GM12878 (cell line): ENCODE measurements around the gene SPAG6. TPM values are rescaled to one million over a fixed set of nuclear protein-coding genes. Genes with fewer than 3 reads are reported as not detected.

ENCODE experiments used
- KDM1A ChIP-seq: fragments of 200-600 bp; sonication (generic); IDR thresholded peaks from 2 replicates; pipeline ENCODE4 v1.6.1; 2016; ENCODE audit warnings: borderline replicate concordance
- NBN ChIP-seq: fragments of 450-650 bp; IDR thresholded peaks from 2 replicates; pipeline ENCODE4 v1.6.1; 2016
- NFXL1 ChIP-seq: fragments of 450-650 bp; IDR thresholded peaks from 2 replicates; pipeline ENCODE4 v1.6.1; 2017; ENCODE audit warnings: antibody characterized with exemption, mild to moderate bottlenecking, borderline replicate concordance
- RFX5 ChIP-seq: IDR thresholded peaks from 2 replicates; pipeline ENCODE4 v1.6.1; 2011; ENCODE audit warnings: low read depth, low read length, improper control_type of control experiment
- SIN3A ChIP-seq: IDR thresholded peaks from 2 replicates; pipeline ENCODE4 v1.6.1; 2012; ENCODE audit warnings: low read depth, low read length, improper control_type of control experiment
- SPI1 ChIP-seq: IDR thresholded peaks from 2 replicates; pipeline ENCODE4 v1.6.1; 2011; ENCODE audit warnings: low read depth, mild to moderate bottlenecking, low read length, moderate library complexity, borderline replicate concordance; ENCODE audit not compliant: insufficient read depth
- SREBF1 ChIP-seq: IDR thresholded peaks from 2 replicates; pipeline ENCODE4 v1.6.1; 2012; ENCODE audit warnings: mild to moderate bottlenecking, low read length
- STAT1 ChIP-seq: fragments of 450-650 bp; conservative IDR thresholded peaks from 2 replicates; pipeline ENCODE4 v1.6.1; 2014; ENCODE audit warnings: antibody characterized with exemption, mild to moderate bottlenecking
- TAF1 ChIP-seq: IDR thresholded peaks from 2 replicates; pipeline ENCODE4 v1.6.1; 2011; ENCODE audit warnings: mild to moderate bottlenecking, low read depth, low read length, borderline replicate concordance
- WRNIP1 ChIP-seq: IDR thresholded peaks from 2 replicates; pipeline ENCODE4 v1.6.1; 2011; ENCODE audit warnings: low read depth, low read length, improper control_type of control experiment, borderline replicate concordance
- polyA plus RNA-seq, 11 experiments: library from polyadenylated mRNA; depleted of rRNA in 4 of 11; unstranded in 6 of 11; stranded (reverse) in 5 of 11; fragments of >200 nt; fragmentation: Nextera tagmentation in 4 of 11; fragmentation: Illumina TruSeq in 1 of 11; extraction: Ambion mirVana in 4 of 11; extraction: Trizol in 1 of 11; gene quantifications; 1 replicate in 1 of 11; 2 replicates in 10 of 11; pipeline versions ENCODE4 v1.2.1 to v1.2.3, GENCODE V29; 2011 to 2016; ENCODE audit warnings: inconsistent platforms in 2 of 11, missing spikeins in 2 of 11, low read depth in 1 of 11
- total RNA-seq, 4 experiments: library from RNA; depleted of rRNA in 3 of 4; stranded (reverse); fragments of >200 nt in 3 of 4; fragmentation: Illumina TruSeq in 1 of 4; extraction: Trizol in 1 of 4; gene quantifications; 2 replicates each; pipeline versions ENCODE4 v1.2.1 to v1.2.3, GENCODE V29; 2013 to 2021
- TF ChIP-seq, protein P1 (sequence below): fragments of 450-650 bp; formaldehyde crosslinking; IDR thresholded peaks from 2 replicates; pipeline ENCODE4 v1.4.0; 2022; ENCODE audit warnings: mild to moderate bottlenecking, moderate library complexity
- TF ChIP-seq, protein P2 (sequence below): fragments of 450-650 bp; IDR thresholded peaks from 2 replicates; pipeline ENCODE4 v1.6.1; 2018; ENCODE audit warnings: mild to moderate bottlenecking, low read depth, moderate library complexity; ENCODE audit not compliant: partially characterized antibody
- TF ChIP-seq, protein P3 (sequence below): IDR thresholded peaks from 2 replicates; pipeline ENCODE4 v1.6.1; 2011; ENCODE audit warnings: mild to moderate bottlenecking, low read depth, low read length, moderate library complexity; ENCODE audit not compliant: insufficient replicate concordance
- TF ChIP-seq, protein P4 (sequence below): IDR thresholded peaks from 2 replicates; pipeline ENCODE4 v1.6.1; 2011; ENCODE audit warnings: borderline replicate concordance, low read depth, mild to moderate bottlenecking, moderate library complexity, low read length; ENCODE audit not compliant: insufficient read depth, poor library complexity, severe bottlenecking
- TF ChIP-seq, protein P5 (sequence below): fragments of 450-650 bp; IDR thresholded peaks from 2 replicates; pipeline ENCODE4 v1.6.1; 2016; ENCODE audit warnings: mild to moderate bottlenecking

The SPAG6 gene
- total and polyA plus RNA-seq, 10 of the 15 experiments (the other 5 are each of a cell fraction or from before 2014, with no cell fraction given) = 0.13 to 0.99 (median 0.40) TPM; not detected in 1

DNA sequence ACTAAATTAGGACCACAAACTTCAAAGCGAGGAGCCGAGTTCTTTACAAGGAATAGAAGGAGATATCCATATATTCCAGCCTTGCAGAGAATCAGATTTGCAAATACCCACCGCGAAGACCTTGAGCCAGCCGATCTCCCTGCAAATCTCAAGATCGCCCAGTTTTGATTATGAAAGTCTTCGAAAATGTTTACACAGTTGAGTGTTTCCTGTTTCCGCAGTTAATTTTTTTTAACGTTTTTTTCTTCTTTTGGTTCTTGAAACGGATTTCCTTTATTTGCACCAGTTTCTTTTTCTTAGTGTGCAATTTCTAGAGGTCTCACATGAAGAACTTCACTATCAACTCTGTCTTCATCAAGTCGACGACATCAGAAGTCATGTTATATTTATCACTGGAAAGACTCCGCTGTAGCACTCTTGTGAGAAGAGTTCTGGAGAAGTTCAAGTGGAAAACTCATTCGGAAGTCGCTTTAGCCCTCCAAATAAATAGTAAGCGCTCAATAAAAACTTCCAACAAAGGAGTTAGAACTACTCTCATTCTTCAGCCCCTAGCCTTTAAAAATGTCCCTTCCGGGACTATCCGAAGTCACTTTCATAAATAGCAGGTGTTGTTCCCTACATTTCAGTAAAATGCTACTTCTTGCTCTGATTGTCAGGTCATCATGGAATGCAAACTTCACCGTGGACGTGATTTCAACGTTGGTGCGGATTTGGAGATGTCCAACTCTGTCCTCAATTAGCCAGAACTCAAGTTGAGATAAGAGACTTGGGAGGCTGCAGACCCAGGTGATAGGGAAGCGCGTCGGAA lies 11.9 kb upstream of the SPAG6 start (continued):
- TF ChIP-seq, protein P1, sequence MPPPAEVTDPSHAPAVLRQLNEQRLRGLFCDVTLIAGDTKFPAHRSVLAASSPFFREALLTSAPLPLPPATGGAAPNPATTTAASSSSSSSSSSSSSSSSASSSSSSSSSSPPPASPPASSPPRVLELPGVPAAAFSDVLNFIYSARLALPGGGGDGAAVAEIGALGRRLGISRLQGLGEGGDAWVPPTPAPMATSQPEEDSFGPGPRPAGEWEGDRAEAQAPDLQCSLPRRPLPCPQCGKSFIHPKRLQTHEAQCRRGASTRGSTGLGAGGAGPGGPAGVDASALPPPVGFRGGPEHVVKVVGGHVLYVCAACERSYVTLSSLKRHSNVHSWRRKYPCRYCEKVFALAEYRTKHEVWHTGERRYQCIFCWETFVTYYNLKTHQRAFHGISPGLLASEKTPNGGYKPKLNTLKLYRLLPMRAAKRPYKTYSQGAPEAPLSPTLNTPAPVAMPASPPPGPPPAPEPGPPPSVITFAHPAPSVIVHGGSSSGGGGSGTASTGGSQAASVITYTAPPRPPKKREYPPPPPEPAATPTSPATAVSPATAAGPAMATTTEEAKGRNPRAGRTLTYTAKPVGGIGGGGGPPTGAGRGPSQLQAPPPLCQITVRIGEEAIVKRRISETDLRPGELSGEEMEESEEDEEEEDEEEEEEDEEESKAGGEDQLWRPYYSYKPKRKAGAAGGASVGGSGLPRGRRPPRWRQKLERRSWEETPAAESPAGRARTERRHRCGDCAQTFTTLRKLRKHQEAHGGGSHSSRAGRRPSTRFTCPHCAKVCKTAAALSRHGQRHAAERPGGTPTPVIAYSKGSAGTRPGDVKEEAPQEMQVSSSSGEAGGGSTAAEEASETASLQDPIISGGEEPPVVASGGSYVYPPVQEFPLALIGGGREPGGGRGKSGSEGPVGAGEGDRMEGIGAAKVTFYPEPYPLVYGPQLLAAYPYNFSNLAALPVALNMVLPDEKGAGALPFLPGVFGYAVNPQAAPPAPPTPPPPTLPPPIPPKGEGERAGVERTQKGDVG (CRISPR knock-in tag) = no peak
- TF ChIP-seq TAF1 = no peak
- no peak for TF ChIP-seq STAT1
- TF ChIP-seq KDM1A = no peak
- TF ChIP-seq, protein P2, sequence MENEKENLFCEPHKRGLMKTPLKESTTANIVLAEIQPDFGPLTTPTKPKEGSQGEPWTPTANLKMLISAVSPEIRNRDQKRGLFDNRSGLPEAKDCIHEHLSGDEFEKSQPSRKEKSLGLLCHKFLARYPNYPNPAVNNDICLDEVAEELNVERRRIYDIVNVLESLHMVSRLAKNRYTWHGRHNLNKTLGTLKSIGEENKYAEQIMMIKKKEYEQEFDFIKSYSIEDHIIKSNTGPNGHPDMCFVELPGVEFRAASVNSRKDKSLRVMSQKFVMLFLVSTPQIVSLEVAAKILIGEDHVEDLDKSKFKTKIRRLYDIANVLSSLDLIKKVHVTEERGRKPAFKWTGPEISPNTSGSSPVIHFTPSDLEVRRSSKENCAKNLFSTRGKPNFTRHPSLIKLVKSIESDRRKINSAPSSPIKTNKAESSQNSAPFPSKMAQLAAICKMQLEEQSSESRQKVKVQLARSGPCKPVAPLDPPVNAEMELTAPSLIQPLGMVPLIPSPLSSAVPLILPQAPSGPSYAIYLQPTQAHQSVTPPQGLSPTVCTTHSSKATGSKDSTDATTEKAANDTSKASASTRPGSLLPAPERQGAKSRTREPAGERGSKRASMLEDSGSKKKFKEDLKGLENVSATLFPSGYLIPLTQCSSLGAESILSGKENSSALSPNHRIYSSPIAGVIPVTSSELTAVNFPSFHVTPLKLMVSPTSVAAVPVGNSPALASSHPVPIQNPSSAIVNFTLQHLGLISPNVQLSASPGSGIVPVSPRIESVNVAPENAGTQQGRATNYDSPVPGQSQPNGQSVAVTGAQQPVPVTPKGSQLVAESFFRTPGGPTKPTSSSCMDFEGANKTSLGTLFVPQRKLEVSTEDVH = no peak
- TF ChIP-seq WRNIP1 = no peak
- TF ChIP-seq, protein P3, sequence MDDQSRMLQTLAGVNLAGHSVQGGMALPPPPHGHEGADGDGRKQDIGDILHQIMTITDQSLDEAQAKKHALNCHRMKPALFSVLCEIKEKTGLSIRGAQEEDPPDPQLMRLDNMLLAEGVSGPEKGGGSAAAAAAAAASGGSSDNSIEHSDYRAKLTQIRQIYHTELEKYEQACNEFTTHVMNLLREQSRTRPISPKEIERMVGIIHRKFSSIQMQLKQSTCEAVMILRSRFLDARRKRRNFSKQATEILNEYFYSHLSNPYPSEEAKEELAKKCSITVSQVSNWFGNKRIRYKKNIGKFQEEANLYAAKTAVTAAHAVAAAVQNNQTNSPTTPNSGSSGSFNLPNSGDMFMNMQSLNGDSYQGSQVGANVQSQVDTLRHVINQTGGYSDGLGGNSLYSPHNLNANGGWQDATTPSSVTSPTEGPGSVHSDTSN = no peak
- TF ChIP-seq SPI1 = no peak
- no peak for TF ChIP-seq SREBF1
- no peak for TF ChIP-seq RFX5
- no peak for TF ChIP-seq SIN3A
- TF ChIP-seq, protein P4, sequence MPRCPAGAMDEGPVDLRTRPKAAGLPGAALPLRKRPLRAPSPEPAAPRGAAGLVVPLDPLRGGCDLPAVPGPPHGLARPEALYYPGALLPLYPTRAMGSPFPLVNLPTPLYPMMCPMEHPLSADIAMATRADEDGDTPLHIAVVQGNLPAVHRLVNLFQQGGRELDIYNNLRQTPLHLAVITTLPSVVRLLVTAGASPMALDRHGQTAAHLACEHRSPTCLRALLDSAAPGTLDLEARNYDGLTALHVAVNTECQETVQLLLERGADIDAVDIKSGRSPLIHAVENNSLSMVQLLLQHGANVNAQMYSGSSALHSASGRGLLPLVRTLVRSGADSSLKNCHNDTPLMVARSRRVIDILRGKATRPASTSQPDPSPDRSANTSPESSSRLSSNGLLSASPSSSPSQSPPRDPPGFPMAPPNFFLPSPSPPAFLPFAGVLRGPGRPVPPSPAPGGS = no peak
- TF ChIP-seq, protein P5, sequence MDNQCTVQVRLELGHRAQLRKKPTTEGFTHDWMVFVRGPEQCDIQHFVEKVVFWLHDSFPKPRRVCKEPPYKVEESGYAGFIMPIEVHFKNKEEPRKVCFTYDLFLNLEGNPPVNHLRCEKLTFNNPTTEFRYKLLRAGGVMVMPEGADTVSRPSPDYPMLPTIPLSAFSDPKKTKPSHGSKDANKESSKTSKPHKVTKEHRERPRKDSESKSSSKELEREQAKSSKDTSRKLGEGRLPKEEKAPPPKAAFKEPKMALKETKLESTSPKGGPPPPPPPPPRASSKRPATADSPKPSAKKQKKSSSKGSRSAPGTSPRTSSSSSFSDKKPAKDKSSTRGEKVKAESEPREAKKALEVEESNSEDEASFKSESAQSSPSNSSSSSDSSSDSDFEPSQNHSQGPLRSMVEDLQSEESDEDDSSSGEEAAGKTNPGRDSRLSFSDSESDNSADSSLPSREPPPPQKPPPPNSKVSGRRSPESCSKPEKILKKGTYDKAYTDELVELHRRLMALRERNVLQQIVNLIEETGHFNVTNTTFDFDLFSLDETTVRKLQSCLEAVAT = no peak
- TF ChIP-seq NFXL1 = no peak
- TF ChIP-seq NBN = no peak
